H9 (cell line): Measurements from ENCODE around the gene HSP90AA1. TPM values are rescaled to one million over a fixed set of nuclear protein-coding genes. Genes with fewer than 3 reads are reported as not detected.

Experiments used
- DNase-seq: peaks from one replicate; pipeline ENCODE4 v3.0.0-alpha.2; 2017
- H2AFZ ChIP-seq: one replicate; pipeline ENCODE4 v1.6.1; 2013; ENCODE audit warnings: mild to moderate bottlenecking, low read length, control low read depth, moderate library complexity
- H2AK5ac ChIP-seq: 2 replicates; pipeline ENCODE4 v1.6.1; 2013; ENCODE audit warnings: low read length, control low read depth, mixed read lengths; ENCODE audit not compliant: insufficient read length
- H2BK120ac ChIP-seq: one replicate; pipeline ENCODE4 v1.6.1; 2013; ENCODE audit warnings: low read depth, mild to moderate bottlenecking, low read length, control low read depth, inconsistent platforms; ENCODE audit not compliant: poor library complexity, severe bottlenecking
- H2BK12ac ChIP-seq: 2 replicates; pipeline ENCODE4 v1.6.1; 2013; ENCODE audit warnings: low read length, control low read depth, mixed read lengths, low read depth; ENCODE audit not compliant: insufficient read length
- H2BK15ac ChIP-seq: 2 replicates; pipeline ENCODE4 v1.6.1; 2013; ENCODE audit warnings: low read depth, low read length, control low read depth
- H2BK20ac ChIP-seq: one replicate; pipeline ENCODE4 v1.6.1; 2013; ENCODE audit warnings: low read depth, mild to moderate bottlenecking, low read length, control low read depth, inconsistent platforms; ENCODE audit not compliant: poor library complexity, severe bottlenecking
- H2BK5ac ChIP-seq: 2 replicates; pipeline ENCODE4 v1.6.1; 2013; ENCODE audit warnings: low read length, control low read depth, mixed read lengths; ENCODE audit not compliant: insufficient read length
- H3K14ac ChIP-seq: 2 replicates; pipeline ENCODE4 v1.6.1; 2013; ENCODE audit warnings: low read length, control low read depth; ENCODE audit not compliant: insufficient read depth
- H3K18ac ChIP-seq: 2 replicates; pipeline ENCODE4 v1.6.1; 2013; ENCODE audit warnings: low read depth, mild to moderate bottlenecking, mixed read lengths, low read length, control low read depth; ENCODE audit not compliant: insufficient read length
- H3K23ac ChIP-seq: 2 replicates; pipeline ENCODE4 v1.6.1; 2013; ENCODE audit warnings: low read length, control low read depth, mixed read lengths, low read depth; ENCODE audit not compliant: insufficient read length
- H3K23me2 ChIP-seq: 2 replicates; pipeline ENCODE4 v1.6.1; 2013; ENCODE audit warnings: low read depth, mild to moderate bottlenecking, mixed read lengths, low read length, control low read depth; ENCODE audit not compliant: insufficient read length, poor library complexity, severe bottlenecking
- H3K27ac ChIP-seq: 2 replicates; pipeline ENCODE4 v1.5.1; 2013; ENCODE audit warnings: low read length, control low read depth, mixed read lengths, low read depth; ENCODE audit not compliant: insufficient read length
- H3K27me3 ChIP-seq: 2 replicates; pipeline ENCODE4 v1.6.1; 2013; ENCODE audit warnings: low read length, control low read depth, inconsistent platforms; ENCODE audit not compliant: insufficient read depth
- H3K4ac ChIP-seq: 2 replicates; pipeline ENCODE4 v1.6.1; 2013; ENCODE audit warnings: low read depth, mild to moderate bottlenecking, control low read depth, inconsistent platforms, low read length, moderate library complexity
- H3K4me1 ChIP-seq: 2 replicates; pipeline ENCODE4 v1.6.1; 2013; ENCODE audit warnings: low read length, control low read depth, inconsistent platforms; ENCODE audit not compliant: insufficient read depth
- H3K4me2 ChIP-seq: 2 replicates; pipeline ENCODE4 v1.6.1; 2013; ENCODE audit warnings: low read length, control low read depth, mixed read lengths; ENCODE audit not compliant: insufficient read length, insufficient read depth
- H3K56ac ChIP-seq: 2 replicates; pipeline ENCODE4 v1.6.1; 2013; ENCODE audit warnings: low read depth, mild to moderate bottlenecking, mixed read lengths, low read length, control low read depth; ENCODE audit not compliant: insufficient read length
- H3K79me1 ChIP-seq: 2 replicates; pipeline ENCODE4 v1.6.1; 2013; ENCODE audit warnings: low read depth, mild to moderate bottlenecking, moderate library complexity, low read length, control low read depth, inconsistent platforms; ENCODE audit not compliant: insufficient read depth, poor library complexity, severe bottlenecking
- H3K79me2 ChIP-seq: 2 replicates; pipeline ENCODE4 v1.6.1; 2013; ENCODE audit warnings: low read length, control low read depth, inconsistent platforms; ENCODE audit not compliant: insufficient read depth
- H3K9ac ChIP-seq: 2 replicates; pipeline ENCODE4 v1.6.1; 2013; ENCODE audit warnings: low read length, control low read depth, mixed read lengths; ENCODE audit not compliant: insufficient read length; ENCODE audit errors: extremely low read depth
- H3K9me3 ChIP-seq: one replicate; pipeline ENCODE4 v1.6.1; 2013; ENCODE audit warnings: low read depth, low read length, inconsistent platforms; ENCODE audit not compliant: control insufficient read depth
- H3T11ph ChIP-seq: one replicate; pipeline ENCODE4 v1.6.1; 2013; ENCODE audit warnings: mild to moderate bottlenecking, low read length, control low read depth, inconsistent platforms
- H4K20me1 ChIP-seq: one replicate; pipeline ENCODE4 v1.6.1; 2013; ENCODE audit not compliant: control insufficient read depth, insufficient read length, insufficient read depth
- H4K5ac ChIP-seq: 2 replicates; pipeline ENCODE4 v1.6.1; 2013; ENCODE audit warnings: low read depth, mild to moderate bottlenecking, mixed read lengths, low read length, control low read depth; ENCODE audit not compliant: insufficient read length
- H4K8ac ChIP-seq: replicated peaks from 2 replicates; pipeline ENCODE4 v1.6.1; 2013; ENCODE audit warnings: low read length, control low read depth, mixed read lengths, low read depth; ENCODE audit not compliant: insufficient read length
- H4K91ac ChIP-seq: 2 replicates; pipeline ENCODE4 v1.6.1; 2013; ENCODE audit warnings: low read depth, mild to moderate bottlenecking, moderate library complexity, mixed read lengths, low read length, control low read depth; ENCODE audit not compliant: insufficient read length
- H3K27ac Mint-ChIP-seq, 3 experiments: 2 replicates in 2 of 3; 3 replicates in 1 of 3; pipeline ENCODE4 v1.8.0; 2020 to 2021; ENCODE audit warnings: mixed read lengths in 3 of 3, mild to moderate bottlenecking in 1 of 3, moderate library complexity in 1 of 3
- H3K27me3 Mint-ChIP-seq: 2 replicates; pipeline ENCODE4 v1.8.0; 2021; ENCODE audit warnings: low read depth, mild to moderate bottlenecking, moderate library complexity, mixed read lengths
- H3K36me3 Mint-ChIP-seq, 3 experiments: 2 replicates in 2 of 3; 3 replicates in 1 of 3; pipeline ENCODE4 v1.8.0; 2020 to 2021; ENCODE audit warnings: low read depth in 3 of 3, mixed read lengths in 3 of 3; ENCODE audit not compliant: insufficient read depth in 1 of 3
- H3K4me1 Mint-ChIP-seq, 2 experiments: 2 replicates each; pipeline ENCODE4 v1.8.0; 2020; ENCODE audit warnings: mixed read lengths in 2 of 2
- H3K4me3 Mint-ChIP-seq, 2 experiments: 2 replicates in 1 of 2; 3 replicates in 1 of 2; pipeline ENCODE4 v1.8.0; 2020 to 2021; ENCODE audit warnings: mild to moderate bottlenecking in 2 of 2, mixed read lengths in 2 of 2, moderate library complexity in 1 of 2
- H3K9me3 Mint-ChIP-seq, 2 experiments: 2 replicates in 1 of 2; 3 replicates in 1 of 2; pipeline ENCODE4 v1.8.0; 2020; ENCODE audit warnings: mild to moderate bottlenecking in 2 of 2, mixed read lengths in 2 of 2, moderate library complexity in 1 of 2
- CTCF ChIP-seq: fragments of 200-600 bp; sonication (generic); conservative IDR thresholded peaks from 3 replicates; pipeline ENCODE4 v1.8.0; 2021; ENCODE audit warnings: antibody characterized with exemption, mild to moderate bottlenecking
- whole genome bisulfite sequencing: extraction: QIAGEN DNeasy Blood & Tissue Kit; methylation state at CpG from one replicate; pipeline ENCODE4 v1.1.7; 2013; ENCODE audit warnings: missing lambda C conversion rate, low lambda C conversion rate, mixed read lengths; ENCODE audit not compliant: insufficient read length; ENCODE audit errors: extremely low coverage; 5-methylcytosine and 5-hydroxymethylcytosine counted together
- total RNA-seq: library from RNA; stranded (reverse); gene quantifications from 2 replicates; pipeline ENCODE4 v1.2.1, GENCODE V29; 2021

HSP90AA1 gene
- total RNA-seq, 1 experiment from 2014 or later: 953 TPM

- no peak overlapping the region for H3K4me3 Mint-ChIP-seq
- H2BK20ac ChIP-seq: no peak overlapping the region
- H3K9me3 ChIP-seq: no peaks in the 10 kb centered on the region
- H2BK12ac ChIP-seq: no peak overlapping the region
- H3T11ph ChIP-seq: no peak overlapping the region
- no peak overlapping the region for H2AFZ ChIP-seq
- H3K9ac ChIP-seq: no peak overlapping the region
- no peak overlapping the region for H3K23ac ChIP-seq
- no peak overlapping the region for H2BK120ac ChIP-seq
- peaks cover 3% of the 10 kb centered on the region; the same call in 1 of the 2 replicates for H3K79me2 ChIP-seq
- H3K9me3 Mint-ChIP-seq: no peaks in the 10 kb centered on the region; a peak in 2 of 5 replicates
- H4K91ac ChIP-seq: no peak overlapping the region
- no peak overlapping the region for H3K27ac ChIP-seq
- no peak overlapping the region for H3K14ac ChIP-seq
- no peaks in the 10 kb centered on the region for H3K79me1 ChIP-seq
- no peak for DNase-seq
- no peaks in the 10 kb centered on the region for H3K27me3 ChIP-seq
- H3K4ac ChIP-seq: no peak overlapping the region
- no peaks in the 10 kb centered on the region for H3K4me1 ChIP-seq
- H3K27me3 Mint-ChIP-seq: peaks cover 7% of the 10 kb centered on the region
- no peak overlapping the region for H3K18ac ChIP-seq
- no peak overlapping the region for H2BK15ac ChIP-seq
- H4K20me1 ChIP-seq: no peaks in the 10 kb centered on the region
- H4K8ac ChIP-seq: no peak overlapping the region
- no peak overlapping the region for H3K27ac Mint-ChIP-seq
- no peak overlapping the region for H3K4me2 ChIP-seq
- TF ChIP-seq CTCF: no peak
- no peak overlapping the region for H3K56ac ChIP-seq
- no CpG with 5 or more reads among the region's 3 CpGs for WGBS
- H3K4me1 Mint-ChIP-seq: peaks cover 17 to 28% of the 10 kb centered on the region in 2 experiments
- H2BK5ac ChIP-seq: no peak overlapping the region
- H2AK5ac ChIP-seq: no peak overlapping the region
- H3K23me2 ChIP-seq: peaks cover 5% of the 10 kb centered on the region
- H4K5ac ChIP-seq: no peak overlapping the region
- peaks cover 6 to 11% (median 6%) of the 10 kb centered on the region in 3 experiments for H3K36me3 Mint-ChIP-seq
Measured at GRCh38 chr14:102090713-102091112, 3.9 kb upstream of the HSP90AA1 start.
